Embryonic facial prominence (tissue), 1 donor: ENCODE data around the gene GLB1L.
"Not testable (repeated sequence)": the region's sequence is repeated elsewhere in the genome, so short reads cannot be mapped to it uniquely, and the experiment has no call there.

ENCODE experiments used
- DNase-seq: peaks from one replicate; pipeline ENCODE4 v3.0.0-alpha.2; 2016; ENCODE audit errors: extremely low spot score

GLB1L gene

GRCh38 chr2:219280651-219281050 lies 35.4 kb upstream of the GLB1L start:
- no peak for DNase-seq

DNA sequence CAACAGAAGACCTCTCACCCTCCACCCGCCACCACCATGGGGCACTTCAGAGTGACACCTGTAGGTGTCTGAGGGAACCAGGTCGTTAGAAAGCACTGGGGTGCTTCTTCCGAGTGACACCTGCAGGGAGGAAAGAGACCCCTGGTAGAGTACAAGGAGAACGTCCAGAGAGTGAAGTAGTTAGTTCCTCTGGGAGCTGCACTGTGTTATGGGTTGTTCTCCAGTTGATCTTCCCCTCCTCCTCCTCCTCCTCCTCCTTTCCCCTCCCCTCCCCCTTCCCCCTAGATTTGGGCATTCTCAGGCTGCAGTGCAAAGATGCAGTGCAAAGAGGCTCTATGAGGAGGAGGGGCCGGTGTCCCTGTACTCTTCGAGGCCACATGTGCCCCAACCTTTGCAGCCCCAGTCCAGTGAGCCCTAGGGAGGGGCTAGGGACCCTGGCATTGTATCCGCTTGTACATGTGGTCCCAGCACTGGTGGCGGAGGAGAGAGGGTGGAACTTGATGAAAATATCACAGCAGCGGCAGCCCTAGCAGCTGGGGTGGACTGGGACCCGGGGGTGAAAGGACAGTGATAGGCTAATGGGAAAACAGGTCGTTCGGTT lies 34.8 kb upstream of the GLB1L start:
- no peak for DNase-seq

GRCh38 chr2:219279151-219279915 lies 34.1 kb upstream of the GLB1L start, which contains the start of gene DNAJB2:
DNAJB2 (plus strand) TSS chr2:219279366; CDS start chr2:219279834, 468 bp downstream.
- peak; percentile 95 for DNase-seq

GRCh38 chr2:219278655-219279150 lies 33.5 kb upstream of the GLB1L start:
- no peak for DNase-seq

DNA sequence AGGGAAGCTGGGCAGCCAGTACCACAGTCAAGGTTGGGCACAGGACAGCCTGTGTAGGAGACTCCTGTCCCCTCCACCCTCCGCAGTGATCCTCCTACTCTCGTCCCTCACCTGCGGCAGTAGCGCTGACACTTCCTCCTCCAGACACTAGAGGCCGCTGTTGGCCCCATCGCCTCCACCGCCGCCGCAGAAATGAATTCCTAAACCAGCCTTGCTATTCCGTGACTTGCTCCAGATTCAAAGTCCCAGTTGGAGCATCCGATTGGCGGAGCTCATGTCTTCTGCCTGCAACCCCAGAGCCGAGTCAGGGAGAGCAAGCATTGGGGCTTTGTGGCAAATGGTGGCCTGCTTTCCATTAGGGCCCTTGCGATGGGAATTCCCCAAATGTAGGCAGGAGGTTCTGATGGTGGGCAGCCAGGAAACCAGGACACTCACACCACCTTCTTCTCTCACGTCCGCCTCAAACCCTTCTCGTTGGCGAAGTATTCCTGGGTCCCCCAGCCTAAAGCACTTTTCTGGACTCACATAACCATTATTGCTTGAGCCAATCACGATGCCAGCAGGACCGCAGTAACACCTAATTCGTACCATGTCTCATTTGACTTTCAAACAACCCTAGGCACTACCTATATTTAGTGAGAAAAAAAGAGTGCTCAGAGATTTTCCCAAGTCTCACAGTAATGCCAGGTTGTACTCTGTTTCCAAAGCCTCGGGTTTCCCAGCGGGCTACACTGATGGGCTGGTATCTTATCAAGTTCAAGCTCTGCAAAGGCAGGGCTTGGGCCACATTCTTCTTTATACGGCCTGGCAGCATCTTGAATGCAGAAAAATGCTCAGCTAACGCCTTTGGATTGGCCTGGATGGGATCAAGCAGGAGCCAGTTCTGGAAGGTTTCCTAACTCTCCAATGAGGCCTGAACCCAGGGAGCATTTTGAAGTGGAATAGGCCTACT lies 32.7 kb upstream of the GLB1L start:
- peak; percentile 73 for DNase-seq

- DNase-seq: no peak
Measured at GRCh38 chr2:219274361-219274921, 29.2 kb upstream of the GLB1L start.

GRCh38 chr2:219273937-219274336 lies 28.7 kb upstream of the GLB1L start:
- no peak for DNase-seq

DNA sequence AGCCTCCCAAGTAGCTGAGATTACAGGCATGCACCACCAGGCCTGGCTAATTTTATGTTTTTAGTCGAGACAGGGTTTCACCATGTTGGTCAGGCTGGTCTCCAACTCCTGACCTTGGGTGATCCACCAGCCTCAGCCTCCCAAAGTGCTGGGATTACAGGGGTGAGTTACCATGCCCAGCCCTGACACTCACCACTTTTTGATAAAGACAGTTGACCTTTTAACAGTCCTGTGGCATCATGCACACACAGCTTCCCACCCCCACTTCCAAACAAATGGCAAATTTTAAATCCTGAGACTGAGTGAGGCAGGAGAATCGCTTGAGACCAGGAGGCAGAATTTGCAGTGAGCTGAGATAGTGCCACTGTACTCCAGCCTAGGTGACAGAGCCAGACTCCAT lies 27.8 kb upstream of the GLB1L start:
- no peak for DNase-seq

DNA sequence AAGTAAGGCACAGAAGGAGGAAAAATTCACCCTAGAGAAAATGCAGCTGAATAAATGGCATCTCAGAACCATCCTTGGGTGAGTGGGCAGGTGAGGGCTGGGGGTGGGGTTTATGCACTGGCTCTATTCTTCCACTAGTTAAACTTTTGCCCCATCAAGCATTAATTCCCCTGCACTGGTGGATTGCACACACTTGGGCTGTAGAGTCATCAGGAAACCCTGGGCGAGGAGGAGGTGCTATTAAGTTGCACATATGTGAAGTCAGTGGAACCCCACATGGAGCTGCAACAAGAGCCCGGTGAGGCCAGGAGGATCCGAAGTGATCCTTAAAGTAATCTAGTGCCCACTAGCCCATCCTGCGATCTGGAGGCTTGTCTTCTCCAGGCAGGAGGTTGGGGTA lies 27.1 kb upstream of the GLB1L start:
- no peak for DNase-seq

DNA sequence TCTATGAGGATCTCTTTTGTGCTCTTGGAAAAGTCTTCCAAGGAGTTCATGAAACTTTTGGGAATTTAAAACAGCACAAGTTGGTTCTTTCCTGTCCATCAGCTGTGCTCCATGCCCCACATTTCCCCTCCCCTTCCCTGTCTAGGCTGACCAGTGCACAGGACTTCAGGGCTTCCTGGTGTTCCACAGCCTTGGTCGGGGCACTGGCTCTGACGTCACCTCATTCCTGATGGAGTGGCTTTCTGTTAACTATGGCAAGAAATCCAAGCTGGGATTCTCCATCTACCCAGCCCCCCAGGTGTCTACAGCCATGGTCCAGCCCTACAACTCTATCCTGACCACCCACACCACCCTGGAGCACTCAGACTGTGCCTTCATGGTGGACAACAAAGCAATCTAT lies 25.8 kb upstream of the GLB1L start:
- DNase-seq: no peak

DNA sequence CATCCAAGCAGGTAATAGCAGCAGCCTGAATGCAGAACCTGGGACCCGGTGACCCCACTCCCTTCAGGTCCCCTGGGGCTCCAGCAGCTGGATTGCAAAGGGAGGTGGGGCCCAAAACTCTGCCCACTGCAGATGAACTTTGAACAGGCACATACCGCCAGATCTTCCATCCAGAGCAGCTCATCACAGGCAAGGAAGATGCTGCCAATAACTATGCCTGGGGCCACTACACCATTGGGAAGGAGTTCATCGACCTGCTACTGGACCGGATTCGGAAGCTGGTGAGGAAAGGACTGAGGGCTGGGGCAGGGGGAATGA lies 24.8 kb upstream of the GLB1L start:
- DNase-seq: no peak

- no peak for DNase-seq
Measured at GRCh38 chr2:219269362-219270054, 24.3 kb upstream of the GLB1L start.

DNA sequence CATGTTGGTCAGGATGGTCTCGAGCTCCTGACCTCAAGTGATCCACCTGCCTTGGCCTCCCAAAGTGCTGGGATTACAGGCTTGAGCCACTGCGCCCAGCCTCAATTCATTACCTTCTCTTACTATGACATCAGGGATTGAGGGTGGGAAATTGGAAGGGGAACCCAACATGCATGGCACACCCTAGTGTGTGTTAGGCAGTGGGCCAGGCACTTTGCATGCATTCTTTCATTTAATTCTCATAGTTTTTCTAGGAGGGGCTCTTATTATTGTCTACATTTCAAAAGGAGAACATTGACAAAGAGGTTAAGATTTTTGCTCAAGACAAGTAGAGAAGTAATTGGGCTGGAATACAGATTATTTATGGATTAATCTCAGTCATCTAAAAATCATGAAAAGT lies 23.1 kb upstream of the GLB1L start:
- no peak for DNase-seq

GRCh38 chr2:219266886-219267285 lies 21.6 kb upstream of the GLB1L start:
- no peak for DNase-seq

GRCh38 chr2:219266232-219266631 lies 21.0 kb upstream of the GLB1L start:
- no peak for DNase-seq

DNA sequence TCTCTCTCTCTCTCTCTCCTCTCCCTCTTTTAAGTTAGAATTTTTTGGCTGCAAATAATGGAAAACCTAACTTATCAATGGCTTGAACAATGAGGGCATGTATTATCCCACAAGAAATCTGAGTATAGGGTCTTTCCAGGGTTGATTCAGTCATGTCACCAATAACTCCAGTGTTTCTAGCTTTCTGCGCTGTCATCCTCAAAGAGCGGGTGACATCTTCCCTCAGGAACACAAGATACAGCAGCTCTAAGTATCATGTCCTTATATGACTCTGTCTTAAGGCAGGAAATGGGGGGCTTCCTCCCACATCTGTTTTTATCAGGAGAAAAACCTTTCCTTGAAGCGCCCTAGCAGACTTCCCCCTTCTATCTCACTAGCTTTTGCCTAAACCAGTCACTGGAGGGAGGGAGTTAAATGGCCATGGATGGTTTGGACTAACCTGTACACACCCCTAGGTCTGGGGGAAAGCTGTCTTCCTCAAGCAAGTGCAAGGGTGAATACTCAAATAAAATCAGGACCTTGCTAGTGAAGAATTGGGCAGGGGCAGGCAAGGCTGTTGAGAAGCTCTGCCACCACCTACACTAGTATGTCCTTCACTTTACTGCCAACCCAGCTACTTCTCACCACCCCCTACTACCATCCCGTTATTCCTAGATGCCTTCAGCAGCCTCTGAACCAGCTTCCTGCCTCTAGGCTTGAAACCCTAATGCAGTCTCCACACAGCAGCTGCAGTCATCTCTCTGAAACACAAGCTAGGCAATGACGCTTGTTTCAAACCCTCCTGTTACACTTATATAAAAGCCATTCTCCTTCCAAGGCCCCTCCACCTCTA lies 16.0 kb upstream of the GLB1L start:
- DNase-seq: no peak

DNA sequence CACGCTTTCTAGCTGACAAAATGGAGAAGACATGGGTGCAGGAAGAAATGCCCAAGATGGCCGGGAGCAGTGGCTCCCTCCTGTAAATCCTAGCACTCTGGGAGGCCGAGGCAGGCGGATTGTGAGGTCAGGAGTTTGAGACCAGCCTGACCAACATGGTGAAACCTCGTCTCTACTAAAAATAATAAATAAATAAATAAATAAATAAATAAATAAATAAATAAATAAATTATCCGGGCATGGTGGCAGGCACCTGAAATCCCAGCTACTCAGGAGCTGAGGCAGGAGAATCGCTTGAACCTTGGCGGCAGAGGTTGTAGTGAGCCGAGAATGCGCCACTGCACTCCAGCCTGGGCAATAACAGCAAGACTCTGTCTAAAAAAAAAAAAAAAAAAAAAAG lies 13.7 kb upstream of the GLB1L start:
- DNase-seq: not testable (repeated sequence)

DNA sequence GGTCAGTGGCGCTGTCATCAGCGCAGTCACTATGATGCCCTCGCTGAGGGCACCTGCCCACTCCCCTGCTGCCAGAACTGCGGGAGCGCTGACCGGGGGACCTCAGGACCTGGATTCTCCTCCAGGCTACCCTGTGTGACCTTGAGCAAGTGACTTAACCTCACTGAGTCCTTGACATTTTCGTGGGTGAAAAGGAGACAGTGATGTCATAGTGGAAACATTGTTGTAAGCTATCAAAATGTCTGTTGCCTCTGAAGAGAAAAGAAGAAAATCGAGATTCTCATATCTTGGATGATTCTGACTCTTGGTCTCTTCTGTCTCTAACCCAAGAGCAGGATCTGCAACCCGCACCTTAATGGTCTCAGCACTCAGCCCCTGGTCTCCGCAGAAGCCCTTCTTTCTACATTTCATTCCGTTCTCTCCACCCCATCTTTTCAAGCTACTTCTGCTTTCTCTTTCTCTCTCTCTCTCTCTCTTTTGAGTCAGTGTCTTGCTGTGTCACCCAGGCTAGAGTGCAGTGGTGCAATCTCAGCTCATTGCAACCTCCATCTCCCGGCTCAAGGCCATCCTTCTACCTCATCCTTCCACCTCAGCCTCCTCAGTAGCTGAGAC lies 9.5 kb upstream of the GLB1L start:
- no peak for DNase-seq

DNA sequence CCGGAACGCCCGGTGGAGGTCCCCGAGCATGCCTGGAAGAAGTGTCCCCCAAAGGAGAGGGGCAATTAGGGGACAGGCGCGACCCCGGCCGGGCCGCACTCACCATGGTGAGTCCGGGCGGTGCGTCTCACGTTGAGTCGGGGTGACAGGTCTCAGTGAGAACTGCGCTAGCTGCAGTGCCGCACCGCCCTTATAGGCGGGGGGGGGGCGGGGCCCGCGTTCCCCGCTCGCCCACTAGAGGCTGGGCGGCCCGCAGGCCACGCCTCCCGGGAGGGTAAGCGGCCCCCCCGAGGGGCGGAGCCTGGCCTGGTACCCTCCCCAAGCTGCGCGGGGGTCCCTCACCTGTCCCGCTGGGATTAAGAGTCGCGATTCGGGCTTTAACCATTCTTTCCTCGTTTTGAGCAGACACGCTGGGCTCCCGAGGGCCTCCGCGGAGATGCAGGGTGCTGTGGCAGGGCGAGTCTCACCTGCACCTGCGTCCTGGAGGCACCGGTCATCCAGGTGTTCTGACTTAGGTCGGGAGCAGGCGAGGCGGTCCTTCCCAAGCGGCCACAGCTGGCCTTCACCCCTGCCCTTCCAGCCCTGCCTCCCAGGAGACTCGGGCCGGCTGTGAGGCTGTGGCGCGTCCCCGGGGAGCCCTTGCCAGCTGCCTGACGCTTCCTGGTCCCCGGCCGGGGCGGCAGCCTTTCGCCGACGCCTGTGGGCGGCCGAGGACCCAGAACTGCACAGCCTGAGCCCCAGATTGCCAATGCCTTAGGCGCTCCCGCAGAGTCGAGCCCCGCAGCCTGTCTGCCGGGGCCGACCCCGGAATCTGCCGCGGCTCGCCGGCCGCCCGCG lies 8.7 kb upstream of the GLB1L start, which contains the start of gene TUBA4A:
TSS of gene TUBA4A (minus strand) at position 166 of the 837 bp plus-strand sequence. CDS start at position 106, 60 bp downstream.
- DNase-seq: no peak
